Posterior cingulate gyrus (tissue), 11 donors: Measurements from ENCODE around the gene HHATL.
"Not testable (repeated sequence)": the region's sequence is repeated elsewhere in the genome, so short reads cannot be mapped to it uniquely, and the experiment has no call there.

Source experiments
- DNase-seq, 10 donors: peaks; one replicate each; pipeline versions ENCODE4 v3.0.0 to v3.0.0-alpha.2; 2020 to 2021; ENCODE audit warnings: mixed read lengths in 3 of 10
- intact Hi-C: fragments of 100-400 bp; cut with DNase I; formaldehyde crosslinking; loops from one replicate; pipeline ENCODE4 v1.15.1; 2023

Gene HHATL

GRCh38 chr3:42735615-42736014, 33.0 kb upstream of the HHATL start:
- peak in 1 of 10 donors; percentile 75 for DNase-seq
- intact Hi-C loops, result no loop called here

DNA sequence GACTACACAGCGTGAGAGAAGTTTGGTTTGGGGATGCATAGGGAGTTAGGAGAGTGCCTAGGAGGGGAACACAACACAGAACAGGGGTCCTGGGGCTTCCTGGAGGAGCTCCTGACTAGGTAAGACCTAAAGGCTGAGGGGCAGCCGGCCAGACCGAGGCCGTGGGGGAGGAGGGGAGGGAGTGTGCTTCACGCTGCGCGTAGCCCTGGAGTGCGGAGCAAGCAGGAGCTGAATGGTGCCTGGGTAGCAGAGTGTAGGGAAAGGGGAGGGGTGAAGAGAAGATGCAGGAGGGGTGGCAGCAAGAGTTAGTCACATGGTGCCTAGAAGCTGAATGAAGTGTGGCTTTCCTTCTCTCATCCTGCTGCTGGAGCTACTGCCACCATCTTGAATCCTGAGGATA, 32.4 kb upstream of the HHATL start:
- peak in 2 of 10 donors; percentile 45 to 72 for DNase-seq
- intact Hi-C loops, result no loop called here

DNA sequence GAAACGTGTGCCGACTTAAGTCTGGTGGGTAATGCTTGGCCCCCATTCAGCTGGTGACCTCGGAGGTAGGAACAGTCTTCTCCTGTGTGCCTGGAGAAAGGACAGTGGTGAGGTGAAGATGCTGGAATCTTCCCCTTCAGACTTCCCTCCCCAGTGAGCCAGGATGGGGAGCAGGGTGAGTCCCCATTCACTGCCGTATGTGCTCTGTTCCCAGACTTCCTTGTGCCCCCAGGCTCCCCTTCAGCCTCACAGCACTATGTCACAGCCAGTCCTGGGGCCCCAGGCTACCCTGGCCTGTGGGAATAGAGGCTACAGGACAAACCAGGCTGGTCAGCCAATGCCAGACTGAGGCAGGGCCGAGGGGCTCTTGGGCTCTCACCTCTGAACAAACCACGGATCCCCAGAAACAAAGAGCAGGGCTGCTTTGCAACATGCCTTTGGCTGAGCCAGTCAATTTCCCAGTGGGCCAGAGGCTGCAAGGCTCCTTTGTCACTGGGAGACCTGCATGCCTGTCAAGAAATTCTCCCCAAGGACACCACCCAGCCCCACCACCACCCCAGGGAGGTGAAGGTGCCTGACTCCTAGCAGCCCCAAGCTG, 31.8 kb upstream of the HHATL start:
- DNase-seq, result peak in 2 of 10 donors; percentile 75 to 84

DNA sequence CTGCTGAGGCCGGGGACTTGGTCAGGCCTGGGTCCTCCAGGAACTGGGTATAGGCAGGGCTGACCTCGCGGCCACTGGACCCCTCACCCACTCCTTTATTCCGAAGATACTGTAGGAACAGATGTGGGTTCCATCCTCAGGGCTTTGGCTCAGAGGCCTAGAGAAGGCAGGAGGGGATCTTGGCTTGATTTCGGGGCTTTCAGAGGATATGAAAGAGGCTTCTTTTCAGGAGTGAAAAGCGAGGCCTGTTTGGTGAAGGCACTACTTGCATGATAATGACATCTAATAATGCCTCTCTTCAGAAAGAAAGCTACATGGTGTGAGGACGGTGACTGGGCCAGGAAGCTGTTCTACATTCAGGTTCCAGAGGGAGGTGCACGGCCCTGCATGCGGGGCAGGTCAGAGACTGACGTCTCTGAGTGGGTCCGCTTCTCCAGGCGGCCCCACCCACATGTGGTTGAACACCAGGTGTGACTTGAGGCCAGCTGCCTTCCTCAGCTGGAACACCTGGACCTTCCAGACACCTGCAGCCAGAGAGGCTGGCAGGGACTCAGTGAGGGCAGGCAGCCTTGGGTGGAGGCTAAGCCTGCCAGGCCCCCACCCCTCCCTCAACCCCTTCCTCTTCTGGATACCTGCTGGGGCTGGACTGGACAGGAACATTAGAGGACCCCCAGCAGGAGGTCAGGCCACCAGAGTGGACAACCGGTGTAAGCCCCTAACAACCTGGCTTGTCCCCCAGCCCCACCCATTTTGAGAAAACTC, 31.1 kb upstream of the HHATL start:
- intact Hi-C loops, result no loop called here
- peak in 8 of 10 donors; percentile 42 to 91 (median 64) for DNase-seq

More for the DNA sequence above, 31.8 kb upstream of the HHATL start:
- intact Hi-C loops, result no loop called here

- peak in 2 of 10 donors; percentile 78 to 81 for DNase-seq
- intact Hi-C loops, result no loop called here
Observed at GRCh38 chr3:42732829-42733459, 30.3 kb upstream of the HHATL start.

GRCh38 chr3:42732196-42732828, 29.7 kb upstream of the HHATL start:
- DNase-seq, result peak; percentile 74 to 98 (median 90)
- intact Hi-C loops, result no loop called here

- DNase-seq, result peak in 2 of 10 donors; percentile 30 to 72
- intact Hi-C loops, result no loop called here
Observed at GRCh38 chr3:42731476-42732195, 29.0 kb upstream of the HHATL start.

DNA sequence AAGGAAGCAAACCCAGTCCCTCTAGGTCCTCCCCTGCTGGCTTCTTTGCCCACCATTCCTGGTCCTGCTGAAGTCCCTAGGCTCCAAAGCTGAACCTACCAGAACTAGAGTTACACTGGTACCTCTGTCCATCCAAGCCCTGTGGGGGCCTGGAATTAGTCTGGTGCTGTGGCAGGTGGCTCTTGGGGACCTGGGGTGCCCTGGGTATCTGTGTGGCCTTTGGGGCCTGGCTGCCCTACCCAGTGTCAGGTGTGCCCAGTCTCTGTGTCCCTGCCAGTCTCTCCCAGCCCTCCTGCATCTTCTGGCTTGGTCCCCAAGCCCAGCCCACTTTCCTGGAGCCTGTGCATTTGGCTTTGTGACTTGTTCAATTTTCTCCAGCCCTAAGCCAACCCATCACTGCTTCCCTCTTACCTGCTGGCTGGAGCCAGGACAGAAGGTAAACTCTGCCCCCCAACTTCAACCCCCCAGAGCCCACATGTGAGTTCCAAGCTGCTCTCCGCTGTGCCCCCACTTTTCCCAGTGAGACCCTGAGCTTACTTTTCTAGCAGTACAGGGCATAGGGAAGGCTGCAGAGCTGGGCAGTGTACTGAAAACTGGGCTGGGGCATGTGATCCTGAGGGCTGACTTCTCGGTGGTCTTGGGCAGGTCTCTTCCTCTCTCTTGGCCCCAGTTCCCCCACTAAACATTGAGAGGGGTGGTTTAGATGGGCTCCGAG, 28.3 kb upstream of the HHATL start:
- peak in 1 of 10 donors; percentile 54 for DNase-seq
- intact Hi-C loops, result no loop called here

DNA sequence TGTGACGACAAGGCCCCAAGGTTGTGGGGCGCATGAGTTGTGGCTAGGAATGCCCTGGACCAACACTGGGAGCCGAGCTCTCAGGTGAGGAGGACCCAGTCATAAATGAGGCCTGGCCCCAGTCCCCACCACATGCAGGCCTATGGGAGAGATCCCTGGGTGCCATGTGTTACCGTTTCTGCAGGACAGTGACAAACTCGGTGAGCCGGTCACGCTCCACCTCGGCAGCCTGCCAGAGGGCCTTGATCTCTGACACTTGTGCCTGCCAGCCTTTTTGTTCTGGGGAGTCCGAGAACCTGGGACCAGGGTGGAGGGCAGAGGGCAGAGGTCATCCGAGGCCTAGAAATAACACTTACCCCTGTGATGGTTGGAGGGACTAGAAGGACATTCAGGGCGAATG, 27.7 kb upstream of the HHATL start:
- peak in 2 of 10 donors; percentile 55 to 59 for DNase-seq
- intact Hi-C loops, result no loop called here

DNA sequence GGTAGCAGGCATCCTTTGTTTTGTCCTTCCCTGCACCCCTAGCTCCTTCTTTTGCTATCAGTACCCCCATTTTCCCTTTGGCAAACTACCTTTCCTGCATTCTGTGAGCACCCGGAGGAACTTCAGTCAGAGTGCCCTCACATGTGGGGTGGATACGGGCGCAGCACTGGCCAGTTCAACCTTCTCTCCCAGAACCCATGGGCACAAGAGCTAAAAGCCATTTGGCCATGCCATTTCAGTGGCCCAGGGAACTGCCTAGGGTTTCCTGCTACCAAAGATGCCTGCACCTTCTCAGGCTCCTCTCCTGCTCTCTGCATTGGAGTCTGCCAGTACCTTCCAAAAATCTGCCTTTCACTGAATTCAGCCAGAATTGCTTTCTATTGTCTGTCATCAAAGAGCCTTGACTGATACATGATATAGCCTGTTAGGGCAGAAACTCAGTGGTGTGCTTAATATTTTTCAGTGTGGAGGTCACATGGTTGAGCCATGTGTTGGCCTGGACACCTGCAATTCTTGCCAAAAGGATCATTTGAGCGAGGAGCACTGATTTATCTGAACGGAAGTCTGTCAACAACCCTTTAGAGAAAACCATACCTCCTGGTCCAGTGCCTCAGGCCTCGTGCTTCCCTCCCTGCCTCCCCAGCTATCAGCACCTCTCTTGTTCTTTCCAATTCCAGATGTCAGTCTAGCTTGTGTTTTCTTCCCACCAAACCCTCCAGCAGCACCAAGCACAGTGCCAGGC, 27.0 kb upstream of the HHATL start:
- intact Hi-C loops, result no loop called here
- peak in 1 of 10 donors; percentile 45 for DNase-seq

DNA sequence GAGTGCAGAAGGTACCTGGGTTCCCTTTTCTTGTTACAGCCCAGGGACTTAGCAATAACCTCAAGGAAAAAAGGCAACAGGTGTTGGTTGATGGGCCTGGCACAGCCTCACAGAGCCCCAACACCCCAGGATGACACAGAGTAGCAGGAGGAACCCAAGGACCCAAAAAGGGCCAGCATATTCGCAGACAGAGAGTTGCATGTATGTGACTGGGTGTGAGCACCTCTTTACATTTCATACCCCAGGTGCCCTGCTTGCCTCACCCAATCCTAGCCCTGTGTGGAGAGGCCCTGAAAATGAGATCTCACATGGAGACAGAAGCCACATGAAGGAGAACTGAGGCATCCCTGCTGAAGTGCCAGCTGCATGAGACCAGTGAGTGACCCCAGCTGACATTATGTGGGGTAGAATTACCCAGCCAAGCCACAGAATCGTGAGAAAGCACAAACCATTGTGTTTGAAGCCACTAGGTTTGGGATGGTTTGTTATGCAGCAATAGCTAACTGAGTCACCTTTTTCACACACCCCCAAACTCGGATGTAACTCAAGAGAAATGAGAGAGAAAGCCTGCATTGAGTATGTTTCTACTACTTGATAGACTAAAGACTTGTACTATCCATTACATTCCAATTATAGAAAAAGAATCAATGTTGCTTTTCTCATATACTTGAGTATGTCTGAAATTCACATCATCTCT, 26.2 kb upstream of the HHATL start:
- DNase-seq, result peak in 3 of 10 donors; percentile 17 to 40 (median 35)
- intact Hi-C loops, result no loop called here

DNA sequence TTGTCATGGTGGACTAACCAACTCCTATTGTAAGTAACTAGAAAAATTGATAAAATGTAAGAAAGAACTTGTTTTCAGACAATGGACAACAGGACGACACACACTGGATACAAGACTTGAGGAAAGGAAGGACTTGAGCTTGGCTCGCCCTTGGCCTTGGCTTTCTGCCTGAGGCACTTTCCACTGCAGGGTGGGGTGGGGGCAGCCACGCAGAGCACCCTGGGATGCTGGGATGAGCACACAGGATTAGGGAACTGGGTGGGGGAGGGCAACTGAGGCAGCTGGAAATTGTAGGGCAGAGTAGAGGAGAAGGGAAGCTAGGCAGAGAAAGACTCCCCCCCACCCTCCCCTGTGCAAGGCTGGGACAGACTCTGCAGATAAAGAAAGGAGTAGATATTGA, 25.5 kb upstream of the HHATL start:
- peak in 5 of 10 donors; percentile 63 to 90 (median 66) for DNase-seq
- intact Hi-C loops, result no loop called here

DNA sequence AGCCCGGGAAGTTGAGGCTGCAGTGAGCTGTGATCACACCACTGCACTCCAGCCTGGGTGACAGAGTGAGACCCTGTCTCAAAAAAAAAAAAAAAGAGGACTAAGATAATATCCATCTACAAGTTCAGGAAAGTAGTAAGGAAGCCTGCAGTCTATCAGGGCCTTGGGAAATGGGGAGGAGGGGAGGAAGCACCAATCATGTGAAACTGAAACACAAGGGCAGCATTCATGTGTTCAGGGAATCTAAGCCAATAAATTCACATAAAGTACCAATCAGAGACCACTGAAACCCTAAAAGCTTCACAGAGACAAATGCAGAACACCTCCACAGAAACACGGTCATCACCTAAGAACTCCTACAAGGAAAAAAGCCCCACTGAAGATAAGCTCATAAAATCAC, 22.9 kb upstream of the HHATL start:
- intact Hi-C loops, result no loop called here
- DNase-seq, result peak in 3 of 10 donors; percentile 37 to 85 (median 56)

DNA sequence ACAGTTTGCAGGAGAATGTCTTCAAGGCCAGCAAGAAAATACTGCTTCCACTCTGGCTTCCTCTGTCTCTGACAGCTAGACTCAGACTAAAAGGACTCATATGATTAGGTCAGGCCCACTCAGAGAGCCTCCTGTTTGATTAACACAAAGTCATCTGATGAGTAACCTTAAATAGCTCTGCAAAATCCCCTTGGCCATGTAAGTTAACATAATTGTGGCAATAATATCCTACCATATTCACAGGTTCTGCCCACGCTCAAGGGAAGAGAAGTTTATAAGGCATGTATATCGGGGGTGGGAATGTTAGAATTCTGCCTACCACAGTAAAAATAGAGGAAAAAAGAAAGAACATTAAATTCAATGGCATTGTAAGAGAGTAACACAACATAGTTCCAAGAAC, 20.6 kb upstream of the HHATL start:
- no peak for DNase-seq

GRCh38 chr3:42722442-42722841, 19.8 kb upstream of the HHATL start:
- intact Hi-C loops, result not testable (repeated sequence)
- peak in 2 of 10 donors; percentile 9 for DNase-seq

More for the DNA sequence above, 20.6 kb upstream of the HHATL start:
- intact Hi-C loops, result no loop called here

DNA sequence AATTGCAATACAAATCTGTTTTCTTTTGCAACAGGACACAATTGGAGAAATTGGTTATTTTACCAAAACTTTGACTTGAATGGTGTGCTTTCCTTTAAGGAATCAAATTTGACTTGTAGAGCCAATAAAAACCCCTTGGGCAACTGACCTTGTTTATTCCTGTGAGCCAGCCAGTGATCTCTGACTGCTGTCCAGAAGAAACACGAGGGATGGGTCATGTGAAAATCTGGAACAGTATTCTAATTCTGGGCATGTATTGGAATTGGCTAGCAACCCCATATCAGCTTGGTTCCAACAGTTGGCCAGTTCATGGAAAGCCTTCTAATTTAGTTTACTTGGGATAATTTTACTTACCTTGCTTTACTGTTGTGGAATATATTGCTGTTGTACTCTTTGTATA, 19.1 kb upstream of the HHATL start:
- peak in 3 of 10 donors; percentile 29 to 48 (median 42) for DNase-seq
- intact Hi-C loops, result no loop called here

DNA sequence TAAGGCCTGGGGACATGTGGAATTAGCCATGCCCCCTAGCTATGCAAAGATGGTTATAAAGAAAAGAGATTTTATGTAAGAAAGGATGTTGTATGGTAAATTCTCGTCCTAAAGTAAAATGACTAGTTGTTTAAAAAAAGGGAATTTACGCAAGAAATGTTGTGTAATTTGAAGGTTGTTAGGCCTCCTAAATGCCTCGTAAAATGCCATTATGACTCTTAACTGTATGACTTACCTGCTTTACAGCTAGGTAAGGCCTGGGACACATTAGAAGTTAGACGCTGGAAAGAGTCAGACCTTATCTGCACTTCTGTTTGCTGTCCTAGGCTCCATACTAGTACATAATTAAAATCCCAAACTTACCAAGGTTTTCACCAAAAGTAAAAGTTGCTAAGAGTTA, 17.5 kb upstream of the HHATL start:
- intact Hi-C loops, result no loop called here
- no peak for DNase-seq

- DNase-seq, result peak in 1 of 10 donors; percentile 1
- intact Hi-C loops, result no loop called here
Observed at GRCh38 chr3:42719002-42719401, 16.4 kb upstream of the HHATL start.
